ENCODE data around the gene TMEFF1.

Gene TMEFF1

GRCh38 chr9:100619665-100620064, 146.7 kb downstream of the TMEFF1 start:
- DNase-seq: no peak

GRCh38 chr9:100623969-100624368, 151.0 kb downstream of the TMEFF1 start:
- DNase-seq: no peak

GRCh38 chr9:100626949-100627348, 154.0 kb downstream of the TMEFF1 start:
- DNase-seq: no peak

All from stimulated activated naive CD4-positive, alpha-beta T cell treated with Interleukin-2 at 50 U/mL for 16 hours (primary cell).